ENCODE data around the gene MYO18A.

- peak; percentile 97 to 99 (median 99) for TF ChIP-seq CTCF (optimal IDR thresholded peaks at IDR 0.05 in 1 of 3, IDR thresholded peaks at IDR 0.05 in 1 of 3, conservative IDR thresholded peaks at IDR 0.05 in 1 of 3; ENCODE audit: extremely low read depth in 1 of 3, insufficient read depth in 2 of 3, low read length in 3 of 3)
- no peak for TF ChIP-seq EZH2 (IDR thresholded peaks at IDR 0.05; ENCODE audit: low read length)
Measured at GRCh38 chr17:29111816-29112499, 68.2 kb downstream of the MYO18A start.

Measured in keratinocyte (primary cell).